Measurements from ENCODE around the gene ZNF385A. TPM values are rescaled to one million over a fixed set of nuclear protein-coding genes. Genes with fewer than 3 reads are reported as not detected.

The ZNF385A gene
- 14.3 to 21.0 TPM (median 18.8 TPM) in 5 replicates for total RNA-seq (2022; extraction: Qiagen RNA extraction; ENCODE audit: low read depth)

GRCh38 chr12:54384591-54385041 is at the start of gene ZNF385A:
TSS of gene ZNF385A (minus strand) at chr12:54384733. CDS start at chr12:54384514, 219 bp downstream.

GRCh38 chr12:54419088-54419887 is 34.8 kb upstream of the ZNF385A start, which contains the start of gene ITGA5:
TSS of gene ITGA5 (minus strand) at chr12:54419266. CDS start at chr12:54419198, 68 bp downstream.

GRCh38 chr12:54364413-54364812 is 20.1 kb downstream of the ZNF385A start, which contains the start of gene GPR84:
TSS of gene GPR84 (minus strand) at chr12:54364486. CDS start at chr12:54363851, 635 bp downstream.

GRCh38 chr12:54324617-54325441 is 59.7 kb downstream of the ZNF385A start, which contains the start of gene COPZ1:
TSS of gene COPZ1 (plus strand) at chr12:54325131. CDS start at chr12:54325164, 33 bp downstream.

Other genes with a start within 250 kb of the ZNF385A start
- 24.1 to 34.5 TPM (median 34.3 TPM) in 5 replicates for gene SMUG1, start 195.7 kb downstream of the ZNF385A start, total RNA-seq (2022; extraction: Qiagen RNA extraction; ENCODE audit: low read depth)
- 24.5 to 30.1 TPM (median 26.0 TPM) in 5 replicates for gene CBX5, start 104.6 kb downstream of the ZNF385A start, total RNA-seq (2022; extraction: Qiagen RNA extraction; ENCODE audit: low read depth)
- gene HNRNPA1, start 104.0 kb downstream of the ZNF385A start, total RNA-seq (2022; extraction: Qiagen RNA extraction; ENCODE audit: low read depth) = 1,543 to 3,071 TPM (median 1,659 TPM) in 5 replicates
- gene NFE2, start 83.7 kb downstream of the ZNF385A start, total RNA-seq (2022; extraction: Qiagen RNA extraction; ENCODE audit: low read depth) = 0.09 to 0.24 TPM (median 0.14 TPM) in 4 of 5 replicates, not detected in the other
- gene COPZ1, start 59.6 kb downstream of the ZNF385A start, total RNA-seq (2022; extraction: Qiagen RNA extraction; ENCODE audit: low read depth) = 217 to 341 TPM (median 246 TPM) in 5 replicates
- 0.03 to 0.09 TPM (median 0.09 TPM) in 3 of 5 replicates, not detected in the others for gene GPR84, start 20.2 kb downstream of the ZNF385A start, total RNA-seq (2022; extraction: Qiagen RNA extraction; ENCODE audit: low read depth)
- 76.6 to 111 TPM (median 93.8 TPM) in 5 replicates for gene ITGA5, start 34.5 kb upstream of the ZNF385A start, total RNA-seq (2022; extraction: Qiagen RNA extraction; ENCODE audit: low read depth)
- gene GTSF1, start 88.9 kb upstream of the ZNF385A start, total RNA-seq (2022; extraction: Qiagen RNA extraction; ENCODE audit: low read depth) = not detected in 5 replicates
- 0.01 TPM in 1 of 5 replicates, not detected in the others for gene NCKAP1L, start 113.0 kb upstream of the ZNF385A start, total RNA-seq (2022; extraction: Qiagen RNA extraction; ENCODE audit: low read depth)
- gene PDE1B, start 164.9 kb upstream of the ZNF385A start, total RNA-seq (2022; extraction: Qiagen RNA extraction; ENCODE audit: low read depth) = 0.05 to 0.07 TPM (median 0.07 TPM) in 3 of 5 replicates, not detected in the others
- gene PPP1R1A, start 203.9 kb upstream of the ZNF385A start, total RNA-seq (2022; extraction: Qiagen RNA extraction; ENCODE audit: low read depth) = 0.10 to 0.21 TPM (median 0.11 TPM) in 3 of 5 replicates, not detected in the others